Ureter (tissue), 1 donor: ENCODE results near the gene GAL3ST2. TPM values are rescaled to one million over a fixed set of nuclear protein-coding genes. Genes with fewer than 3 reads are reported as not detected.
"Not testable (repeated sequence)": the region's sequence is repeated elsewhere in the genome, so short reads cannot be mapped to it uniquely, and the experiment has no call there.

Source experiments
- DNase-seq: peaks from one replicate; pipeline ENCODE4 v3.0.0-alpha.2; 2020; ENCODE audit warnings: low spot score
- total RNA-seq: library from RNA; stranded (reverse); gene quantifications from one replicate; pipeline ENCODE4 v1.2.4, GENCODE V29; 2023
- donor health status: DM: yes; HTN: yes; CAD: no.

Gene GAL3ST2
- 0.47 TPM for total RNA-seq

GRCh38 chr2:241776336-241777169 lies at the start of gene GAL3ST2:
TSS of gene GAL3ST2 (plus strand) at chr2:241776822. CDS start at chr2:241776956, 134 bp downstream.
- peak; percentile 42 for DNase-seq

GRCh38 chr2:241728000-241728399 lies 48.6 kb upstream of the GAL3ST2 start:
- DNase-seq, result no peak

GRCh38 chr2:241728627-241729026 lies 48.0 kb upstream of the GAL3ST2 start:
- no peak for DNase-seq

- DNase-seq, result no peak
Observed at GRCh38 chr2:241729868-241730267, 46.8 kb upstream of the GAL3ST2 start.

- DNase-seq, result no peak
Observed at GRCh38 chr2:241730671-241731293, 45.8 kb upstream of the GAL3ST2 start.

GRCh38 chr2:241732513-241733186 lies 44.0 kb upstream of the GAL3ST2 start:
- DNase-seq, result peak; percentile 79

- DNase-seq, result no peak
Observed at GRCh38 chr2:241733391-241734207, 43.0 kb upstream of the GAL3ST2 start.

- DNase-seq, result no peak
Observed at GRCh38 chr2:241734208-241734466, 42.5 kb upstream of the GAL3ST2 start.

GRCh38 chr2:241734467-241735208 lies 42.0 kb upstream of the GAL3ST2 start, which contains the start of gene D2HGDH:
TSS of gene D2HGDH (plus strand) at chr2:241734630. CDS start at chr2:241735225, 595 bp downstream.
- DNase-seq, result peak; percentile 95

GRCh38 chr2:241736111-241736510 lies 40.5 kb upstream of the GAL3ST2 start:
- no peak for DNase-seq

GRCh38 chr2:241738040-241738686 lies 38.5 kb upstream of the GAL3ST2 start:
- no peak for DNase-seq

GRCh38 chr2:241739177-241739576 lies 37.4 kb upstream of the GAL3ST2 start:
- no peak for DNase-seq

GRCh38 chr2:241739651-241740050 lies 37.0 kb upstream of the GAL3ST2 start:
- no peak for DNase-seq

- DNase-seq, result peak; percentile 64
Observed at GRCh38 chr2:241741016-241741415, 35.6 kb upstream of the GAL3ST2 start.

- DNase-seq, result no peak
Observed at GRCh38 chr2:241742320-241742939, 34.2 kb upstream of the GAL3ST2 start.

- DNase-seq, result not testable (repeated sequence)
Observed at GRCh38 chr2:241743008-241743407, 33.6 kb upstream of the GAL3ST2 start.

GRCh38 chr2:241743620-241744019 lies 33.0 kb upstream of the GAL3ST2 start:
- no peak for DNase-seq

- DNase-seq, result no peak
Observed at GRCh38 chr2:241744028-241744754, 32.4 kb upstream of the GAL3ST2 start.

GRCh38 chr2:241745276-241745675 lies 31.3 kb upstream of the GAL3ST2 start:
- no peak for DNase-seq
